Stimulated activated CD8-positive, alpha-beta memory T cell treated with anti-CD3 and anti-CD28 coated beads, Interleukin-15, amount 100 ng/mL, for 4 hours (primary cell): Measurements from ENCODE around the gene PTPN1.
A peak's percentile ranks its signal among the peaks of the same experiment; 100 is the strongest.

ENCODE experiments used
- DNase-seq, 2 donors: peaks; one replicate each; pipeline ENCODE4 v3.0.0-alpha.2; 2020; ENCODE audit warnings: low read depth in 2 of 2

The PTPN1 gene

GRCh38 chr20:50575865-50576720, 65.9 kb downstream of the PTPN1 start:
- DNase-seq, result peak in 1 of 2 donors; percentile 36

GRCh38 chr20:50577175-50578018, 67.2 kb downstream of the PTPN1 start:
- DNase-seq, result no peak

GRCh38 chr20:50578061-50578777, 68.0 kb downstream of the PTPN1 start:
- no peak for DNase-seq

- no peak for DNase-seq
These were observed 68.6 kb downstream of the PTPN1 start for GRCh38 chr20:50578778-50579165.

- DNase-seq, result no peak
These were observed 69.3 kb downstream of the PTPN1 start for GRCh38 chr20:50579511-50579910.

- DNase-seq, result no peak
These were observed 70.0 kb downstream of the PTPN1 start for GRCh38 chr20:50580016-50580747.

GRCh38 chr20:50580842-50581544, 70.8 kb downstream of the PTPN1 start:
- DNase-seq, result no peak

GRCh38 chr20:50582092-50582491, 71.9 kb downstream of the PTPN1 start:
- no peak for DNase-seq

GRCh38 chr20:50582591-50583234, 72.5 kb downstream of the PTPN1 start:
- no peak for DNase-seq

- DNase-seq, result no peak
These were observed 73.4 kb downstream of the PTPN1 start for GRCh38 chr20:50583442-50584150.

- no peak for DNase-seq
These were observed 74.5 kb downstream of the PTPN1 start for GRCh38 chr20:50584687-50585086.

GRCh38 chr20:50585214-50585613, 75.0 kb downstream of the PTPN1 start:
- no peak for DNase-seq

GRCh38 chr20:50585678-50586077, 75.5 kb downstream of the PTPN1 start:
- DNase-seq, result no peak

- DNase-seq, result no peak
These were observed 76.5 kb downstream of the PTPN1 start for GRCh38 chr20:50586531-50587232.

GRCh38 chr20:50587291-50587961, 77.2 kb downstream of the PTPN1 start:
- DNase-seq, result no peak

- DNase-seq, result peak; percentile 33 to 37
These were observed 78.0 kb downstream of the PTPN1 start for GRCh38 chr20:50588034-50588736.

- DNase-seq, result no peak
These were observed 79.6 kb downstream of the PTPN1 start for GRCh38 chr20:50589548-50590347.
